B cell (primary cell): ENCODE measurements around the gene CFAP77. TPM values are rescaled to one million over a fixed set of nuclear protein-coding genes. Genes with fewer than 3 reads are reported as not detected.

Experiments
- ATAC-seq: fragments of 200-7000 bp; cut with Tn5 transposase; one replicate; pipeline ENCODE4 v1.10.0; 2021; ENCODE audit warnings: low read depth, mild to moderate bottlenecking, moderate number of reproducible peaks, moderate library complexity
- CTCF ChIA-PET: fragments of 350-600 bp; sonication (Branson Sonifier 250); formaldehyde crosslinking; loops from one replicate; lab custom pipeline; 2021; ENCODE audit warnings: antibody characterized with exemption, inconsistent platforms; lab: Charles Lee
- POLR2A ChIA-PET: fragments of 350-600 bp; sonication (Branson Sonifier 250); formaldehyde crosslinking; loops from one replicate; lab custom pipeline; 2021; ENCODE audit warnings: antibody characterized with exemption; lab: Charles Lee
- DNase-seq: peaks from one replicate; pipeline ENCODE4 v3.0.0; 2013
- H2AFZ ChIP-seq: 2 replicates; pipeline ENCODE4 v1.6.1; 2012; ENCODE audit warnings: mild to moderate bottlenecking, low read depth, low read length; ENCODE audit not compliant: insufficient read depth, poor library complexity, severe bottlenecking
- H3K27ac ChIP-seq, 2 donors: 1 replicate in 1 of 2; 2 replicates in 1 of 2; pipeline ENCODE4 v1.5.1; 2012 to 2013; ENCODE audit warnings: low read length in 2 of 2, mild to moderate bottlenecking in 2 of 2, moderate library complexity in 1 of 2
- H3K27me3 ChIP-seq, 4 experiments: fragments of 200-600 bp in 1 of 4; sonication (generic) in 1 of 4; replicated peaks in 1 of 4; 1 replicate in 2 of 4; 2 replicates in 2 of 4; pipeline versions ENCODE4 v1.6.1 to v1.7.0; 2013 to 2016; ENCODE audit warnings: low read length in 3 of 4, mild to moderate bottlenecking in 2 of 4, mixed read lengths in 1 of 4, moderate library complexity in 1 of 4; ENCODE audit not compliant: insufficient read depth in 4 of 4, control insufficient read depth in 3 of 4; ENCODE audit errors: control extremely low read depth in 1 of 4
- H3K36me3 ChIP-seq, 2 experiments: replicated peaks in 1 of 2; 1 replicate in 1 of 2; 2 replicates in 1 of 2; pipeline versions ENCODE4 v1.6.1 to v1.7.1; 2013; ENCODE audit warnings: low read length in 1 of 2; ENCODE audit not compliant: insufficient read depth in 2 of 2, control insufficient read depth in 1 of 2; ENCODE audit errors: control extremely low read depth in 1 of 2, extremely low read depth in 1 of 2
- H3K4me1 ChIP-seq, 2 donors: fragments of 200-600 bp in 1 of 2; sonication (generic) in 1 of 2; 1 replicate in 1 of 2; 2 replicates in 1 of 2; pipeline versions ENCODE4 v1.5.1 to v1.6.1; 2013 to 2017; ENCODE audit warnings: low read length in 2 of 2; ENCODE audit not compliant: control insufficient read depth in 2 of 2, insufficient read depth in 2 of 2
- H3K4me2 ChIP-seq: replicated peaks from 2 replicates; pipeline ENCODE3; 2012; ENCODE audit warnings: mild to moderate bottlenecking, low read depth, low read length; ENCODE audit not compliant: poor library complexity, severe bottlenecking
- H3K4me3 ChIP-seq, 5 experiments: fragments of 200-600 bp in 1 of 5; sonication (generic) in 1 of 5; 1 replicate in 3 of 5; 2 replicates in 2 of 5; pipeline versions ENCODE4 v1.5.1 to v1.7.0; 2011 to 2016; ENCODE audit warnings: low read length in 4 of 5, mild to moderate bottlenecking in 4 of 5, low read depth in 2 of 5, control low read depth in 1 of 5, moderate library complexity in 1 of 5; ENCODE audit not compliant: insufficient read depth in 1 of 5; ENCODE audit errors: control extremely low read depth in 1 of 5, extremely low read depth in 1 of 5
- H3K79me2 ChIP-seq: fragments of 200-600 bp; sonication (generic); one replicate; pipeline ENCODE4 v1.6.0; 2016; ENCODE audit warnings: low read length; ENCODE audit not compliant: control insufficient read depth, insufficient read depth
- H3K9ac ChIP-seq: fragments of 200-600 bp; sonication (generic); 2 replicates; pipeline ENCODE4 v1.6.1; 2017; ENCODE audit warnings: mild to moderate bottlenecking, low read length, moderate library complexity
- H3K9me3 ChIP-seq, 3 donors: one replicate each; pipeline versions ENCODE4 v1.6.1 to v1.7.1; 2013; ENCODE audit warnings: low read length in 2 of 3; ENCODE audit not compliant: control insufficient read depth in 2 of 3, insufficient read depth in 1 of 3; ENCODE audit errors: control extremely low read depth in 1 of 3
- H4K20me1 ChIP-seq: 2 replicates; pipeline ENCODE4 v1.6.0; 2012; ENCODE audit warnings: mild to moderate bottlenecking, low read length; ENCODE audit not compliant: insufficient read depth, control insufficient read depth, poor library complexity, severe bottlenecking
- H3K27ac Mint-ChIP-seq: one replicate; pipeline ENCODE4 v1.8.0; 2021; ENCODE audit warnings: mixed read lengths
- H3K27me3 Mint-ChIP-seq: one replicate; pipeline ENCODE4 v1.8.0; 2021; ENCODE audit warnings: mixed read lengths
- H3K4me1 Mint-ChIP-seq: one replicate; pipeline ENCODE4 v1.8.0; 2021; ENCODE audit warnings: mixed read lengths
- H3K4me3 Mint-ChIP-seq: one replicate; pipeline ENCODE4 v1.8.0; 2021; ENCODE audit warnings: mixed read lengths
- H3K9me3 Mint-ChIP-seq: one replicate; pipeline ENCODE4 v1.8.0; 2022; ENCODE audit warnings: mixed read lengths; ENCODE audit not compliant: insufficient read depth
- EZH2 ChIP-seq: IDR thresholded peaks from 2 replicates; pipeline ENCODE4 v1.6.1; 2012; ENCODE audit warnings: borderline replicate concordance, low read depth, mild to moderate bottlenecking, moderate library complexity, low read length; ENCODE audit not compliant: insufficient read depth, poor library complexity, severe bottlenecking
- WGBS: methylation state at CpG from one replicate; pipeline ENCODE4 v1.1.5; 2013; ENCODE audit warnings: missing lambda C conversion rate; ENCODE audit not compliant: insufficient coverage; 5-methylcytosine and 5-hydroxymethylcytosine counted together
- intact Hi-C: fragments of 100-400 bp; cut with micrococcal nuclease; formaldehyde crosslinking; loops from one replicate; pipeline ENCODE4 v1.10.0; 2022
- polyA plus RNA-seq: library from polyadenylated mRNA; depleted of rRNA; stranded (reverse); fragments of >200 nt; gene quantifications from 2 replicates; pipeline ENCODE4 v1.2.3, GENCODE V29; 2012
- total RNA-seq, 2 donors: library from RNA; stranded (reverse); fragments of 120-200 nt in 1 of 2; gene quantifications; 1 replicate in 1 of 2; 2 replicates in 1 of 2; pipeline versions ENCODE4 v1.2.3 to v1.2.4, GENCODE V29; 2013 to 2022
- TF ChIP-seq, protein P1 (sequence below): fragments of 200-600 bp; IDR thresholded peaks from one replicate; pipeline ENCODE4 v1.8.0; 2022; ENCODE audit warnings: antibody characterized with exemption, mild to moderate bottlenecking

CFAP77 gene
- total and polyA plus RNA-seq, 2 donors (not counting 1 experiment from before 2014, with no cell fraction given): not detected

DNA sequence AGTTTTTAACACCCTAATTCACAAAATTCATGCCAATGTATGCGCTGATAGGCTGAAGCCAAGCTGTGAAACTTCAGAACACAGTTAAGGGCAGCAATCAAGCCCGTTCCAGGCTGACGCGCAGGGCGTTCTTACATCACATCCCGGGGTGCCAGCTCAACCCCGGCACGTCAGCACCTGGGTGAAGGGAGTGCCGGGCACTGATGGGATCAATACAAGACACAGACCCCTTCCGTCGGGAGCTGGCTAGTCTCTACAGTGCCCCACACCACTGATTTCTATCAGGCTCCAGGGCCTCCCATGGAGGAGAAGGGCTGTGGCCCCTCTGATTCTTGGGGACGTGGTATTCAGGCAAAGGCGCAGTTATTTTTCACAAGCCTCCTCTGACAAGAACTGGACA, 184.4 kb downstream of the CFAP77 start:
- Histone ChIP-seq H3K79me2 (no peaks in the 10 kb centered on the region), H2AFZ (no peak overlapping the region), H4K20me1 (peaks cover 12% of the 10 kb centered on the region), H3K9me3 (peaks cover 0 to 4% (median 0%) of the 10 kb centered on the region in 3 donors), H3K4me2 (no peak overlapping the region), H3K9ac (no peak overlapping the region), H3K27me3 (peaks cover 0 to 28% (median 13%) of the 10 kb centered on the region in 4 experiments), H3K4me3 (no peak overlapping the region), H3K36me3 (peaks cover 0 to 21% of the 10 kb centered on the region in 2 experiments), H3K4me1 (peaks cover 2 to 3% of the 10 kb centered on the region in 2 donors), H3K27ac (no peak overlapping the region)
- WGBS: 95% methylated on average over 13 of the region's 13 CpGs
- ChIA-PET CTCF (no interaction called here), POLR2A (no interaction called here)
- no peak overlapping the region for H3K4me3 Mint-ChIP-seq
- intact Hi-C loops: no loop called here
- DNase-seq (no peak), ATAC-seq (no peak)
- no peak overlapping the region for H3K27ac Mint-ChIP-seq
- no peaks in the 10 kb centered on the region for H3K9me3 Mint-ChIP-seq
- peaks cover 8% of the 10 kb centered on the region for H3K4me1 Mint-ChIP-seq
- peaks cover 28% of the 10 kb centered on the region for H3K27me3 Mint-ChIP-seq
- no peak for TF ChIP-seq EZH2
- TF ChIP-seq, protein P1, sequence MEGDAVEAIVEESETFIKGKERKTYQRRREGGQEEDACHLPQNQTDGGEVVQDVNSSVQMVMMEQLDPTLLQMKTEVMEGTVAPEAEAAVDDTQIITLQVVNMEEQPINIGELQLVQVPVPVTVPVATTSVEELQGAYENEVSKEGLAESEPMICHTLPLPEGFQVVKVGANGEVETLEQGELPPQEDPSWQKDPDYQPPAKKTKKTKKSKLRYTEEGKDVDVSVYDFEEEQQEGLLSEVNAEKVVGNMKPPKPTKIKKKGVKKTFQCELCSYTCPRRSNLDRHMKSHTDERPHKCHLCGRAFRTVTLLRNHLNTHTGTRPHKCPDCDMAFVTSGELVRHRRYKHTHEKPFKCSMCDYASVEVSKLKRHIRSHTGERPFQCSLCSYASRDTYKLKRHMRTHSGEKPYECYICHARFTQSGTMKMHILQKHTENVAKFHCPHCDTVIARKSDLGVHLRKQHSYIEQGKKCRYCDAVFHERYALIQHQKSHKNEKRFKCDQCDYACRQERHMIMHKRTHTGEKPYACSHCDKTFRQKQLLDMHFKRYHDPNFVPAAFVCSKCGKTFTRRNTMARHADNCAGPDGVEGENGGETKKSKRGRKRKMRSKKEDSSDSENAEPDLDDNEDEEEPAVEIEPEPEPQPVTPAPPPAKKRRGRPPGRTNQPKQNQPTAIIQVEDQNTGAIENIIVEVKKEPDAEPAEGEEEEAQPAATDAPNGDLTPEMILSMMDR: no peak

DNA sequence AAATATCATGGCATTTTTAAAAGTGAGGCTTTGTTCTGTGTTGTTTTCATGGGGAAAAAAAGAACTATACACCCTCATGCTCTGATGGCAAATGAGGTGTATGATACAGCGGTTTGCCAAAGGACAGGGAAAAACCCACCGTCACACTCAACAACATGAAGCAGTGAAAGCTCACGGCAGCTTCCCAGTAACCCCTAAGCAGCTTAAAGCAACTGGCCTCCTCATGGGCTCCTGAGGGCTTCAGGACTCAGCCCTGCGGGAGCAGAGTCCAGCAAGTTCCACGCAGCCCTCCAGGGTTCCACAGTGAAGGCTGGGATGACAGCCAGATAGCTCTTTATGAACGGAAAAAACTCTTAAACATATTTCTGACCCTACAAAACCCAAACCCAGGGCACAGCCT, 185.3 kb downstream of the CFAP77 start:
- peaks cover 5% of the 10 kb centered on the region for H3K4me1 Mint-ChIP-seq
- H3K27me3 ChIP-seq: peaks cover 0 to 19% (median 9%) of the 10 kb centered on the region in 4 experiments
- H3K4me2 ChIP-seq: no peak overlapping the region
- DNase-seq: no peak
- peaks cover 0 to 2% of the 10 kb centered on the region in 2 donors for H3K4me1 ChIP-seq
- ChIA-PET POLR2A (no interaction called here), CTCF (no interaction called here)
- intact Hi-C loops: no loop called here
- peaks cover 28% of the 10 kb centered on the region for H3K27me3 Mint-ChIP-seq
- no peak overlapping the region for H3K4me3 Mint-ChIP-seq
- no peak overlapping the region for H3K27ac Mint-ChIP-seq
- H3K9me3 ChIP-seq: no peaks in the 10 kb centered on the region
- H2AFZ ChIP-seq: no peak overlapping the region
- H3K36me3 ChIP-seq: peaks cover 0 to 21% of the 10 kb centered on the region in 2 experiments
- ATAC-seq: no peak
- H3K9me3 Mint-ChIP-seq: no peaks in the 10 kb centered on the region
- peaks cover 16% of the 10 kb centered on the region for H4K20me1 ChIP-seq
- H3K9ac ChIP-seq: no peak overlapping the region
- H3K79me2 ChIP-seq: no peaks in the 10 kb centered on the region
- no peak for TF ChIP-seq EZH2
- TF ChIP-seq, protein P1: no peak
- H3K4me3 ChIP-seq: no peak overlapping the region
- 100% methylated on average over 4 of the region's 6 CpGs for WGBS
- H3K27ac ChIP-seq: no peak overlapping the region
